HepG2 (cell line): Measurements from ENCODE around the gene IZUMO4. TPM values are rescaled to one million over a fixed set of nuclear protein-coding genes. Genes with fewer than 3 reads are reported as not detected.

Experiments used
- ATAC-seq: fragments of 200-7000 bp; cut with Tn5 transposase; 3 replicates; pipeline ENCODE4 v1.9.1; 2020; ENCODE audit warnings: mild to moderate bottlenecking, moderate library complexity
- BruUV-seq: library from RNA; stranded (reverse); fragments of 400-500 nt; replicated peaks from 2 replicates; lab custom pipeline; 2021; lab: Mats Ljungman, UMichigan
- CTCF ChIA-PET: fragments of 300-600 bp; formaldehyde crosslinking; extraction: SDS; loops from one replicate; lab custom pipeline; 2021; ENCODE audit warnings: low total read pairs, inconsistent platforms, low intra/inter-chr PET ratio; lab: Yijun Ruan, JAX
- POLR2A ChIA-PET: fragments of 350-600 bp; sonication (Branson Sonifier 250); formaldehyde crosslinking; loops from one replicate; lab custom pipeline; 2020; ENCODE audit warnings: antibody characterized with exemption, inconsistent platforms; lab: Yijun Ruan, JAX
- DNase-seq: peaks from one replicate; pipeline ENCODE4 v3.0.0-alpha.2; 2015; ENCODE audit warnings: low spot score
- FAIRE-seq: peaks from 3 replicates; lab custom pipeline; 2011; peaks lifted over from hg19 to GRCh38; lab: Jason Lieb, UNC
- H2AFZ ChIP-seq: one replicate; pipeline ENCODE4 v1.6.1; 2011; ENCODE audit warnings: low read length, inconsistent platforms
- H3K27ac ChIP-seq: fragments of 300-600 bp; 3 replicates; pipeline ENCODE4 v1.8.0; 2011; ENCODE audit warnings: mixed run types, mild to moderate bottlenecking, mixed read lengths, low read length, inconsistent platforms; ENCODE audit not compliant: insufficient read depth; ENCODE audit errors: extremely low read length
- H3K27me3 ChIP-seq, 2 experiments: fragments of 200-600 bp in 1 of 2; 2 replicates in 1 of 2; 3 replicates in 1 of 2; pipeline versions ENCODE4 v1.6.0 to v1.8.0; 2011; ENCODE audit warnings: low read length in 2 of 2, mild to moderate bottlenecking in 2 of 2, moderate library complexity in 2 of 2, inconsistent platforms in 1 of 2; ENCODE audit not compliant: insufficient read depth in 2 of 2, control insufficient read depth in 1 of 2
- H3K36me3 ChIP-seq, 2 experiments: fragments of 200-600 bp in 1 of 2; replicated peaks in 1 of 2; 2 replicates in 1 of 2; 3 replicates in 1 of 2; pipeline versions ENCODE4 v1.5.1 to v1.8.0; 2011; ENCODE audit warnings: low read length in 2 of 2, inconsistent platforms in 1 of 2; ENCODE audit not compliant: insufficient read depth in 2 of 2, control insufficient read depth in 1 of 2
- H3K4me1 ChIP-seq: 2 replicates; pipeline ENCODE4 v1.5.1; 2012; ENCODE audit warnings: low read length, inconsistent platforms; ENCODE audit not compliant: insufficient read depth
- H3K4me2 ChIP-seq: 2 replicates; pipeline ENCODE4 v1.6.0; 2011; ENCODE audit warnings: low read depth, low read length, inconsistent platforms
- H3K4me3 ChIP-seq, 3 experiments: fragments of 200-600 bp in 1 of 3; sonication (generic), shearing (Covaris generic) in 1 of 3; replicated peaks in 1 of 3; 2 replicates each; pipeline ENCODE4 v1.5.1; 2011 to 2016; ENCODE audit warnings: low read length in 3 of 3, inconsistent platforms in 2 of 3, low read depth in 2 of 3, mild to moderate bottlenecking in 2 of 3, control low read depth in 1 of 3, mixed read lengths in 1 of 3; ENCODE audit not compliant: insufficient read depth in 1 of 3
- H3K79me2 ChIP-seq: one replicate; pipeline ENCODE4 v1.6.1; 2011; ENCODE audit warnings: low read length, inconsistent platforms; ENCODE audit not compliant: insufficient read depth
- H3K9ac ChIP-seq: 2 replicates; pipeline ENCODE4 v1.6.0; 2011; ENCODE audit warnings: mild to moderate bottlenecking, low read depth, low read length, inconsistent platforms; ENCODE audit not compliant: insufficient read depth
- H3K9me3 ChIP-seq: 2 replicates; pipeline ENCODE4 v1.5.1; 2012; ENCODE audit warnings: mild to moderate bottlenecking, low read length
- H4K20me1 ChIP-seq: 2 replicates; pipeline ENCODE4 v1.6.0; 2011; ENCODE audit warnings: inconsistent platforms, mild to moderate bottlenecking, low read length, moderate library complexity; ENCODE audit not compliant: insufficient read depth
- AGO2 ChIP-seq: fragments of 200-400 bp; formaldehyde crosslinking; optimal IDR thresholded peaks from 2 replicates; pipeline ENCODE3; 2017; ENCODE audit warnings: mild to moderate bottlenecking, low read depth, low read length, moderate library complexity
- ATF4 ChIP-seq, 2 experiments: fragments of 450-650 bp in 1 of 2; sonication (generic) in 1 of 2; formaldehyde crosslinking; IDR thresholded peaks; 2 replicates each; pipeline versions ENCODE4 v1.5.0 to v1.8.0; 2020 to 2022; ENCODE audit warnings: mild to moderate bottlenecking in 1 of 2, missing genetic modification reagents in 1 of 2
- ZNF30 ChIP-seq: sonication (generic); formaldehyde crosslinking; IDR thresholded peaks from 2 replicates; pipeline ENCODE4 v1.5.0; 2020; ENCODE audit warnings: mild to moderate bottlenecking, missing genetic modification reagents
- ZNF335 ChIP-seq: sonication (generic); formaldehyde crosslinking; IDR thresholded peaks from 2 replicates; pipeline ENCODE4 v1.4.0; 2020; ENCODE audit warnings: missing genetic modification reagents
- ZNF672 ChIP-seq: sonication (generic); formaldehyde crosslinking; IDR thresholded peaks from 2 replicates; pipeline ENCODE4 v1.8.1; 2022; ENCODE audit warnings: missing genetic modification reagents
- WGBS: methylation state at CpG from one replicate; pipeline ENCODE4 v1.1.6; 2017; ENCODE audit warnings: low lambda C conversion rate; 5-methylcytosine and 5-hydroxymethylcytosine counted together
- in situ Hi-C: cut with HindIII; loops from 2 replicates; pipeline ENCODE4 v1.10.0; 2017; ENCODE audit warnings: low pct_unique_long_range_greater_than_20kb; ENCODE audit not compliant: extremely low pct_ligation_motif_present
- intact Hi-C: fragments of 100-400 bp; cut with micrococcal nuclease; formaldehyde crosslinking; loops from one replicate; pipeline ENCODE4 v1.10.0; 2022; ENCODE audit not compliant: unreplicated experiment
- polyA plus RNA-seq, 8 experiments: library from polyadenylated mRNA; depleted of rRNA in 3 of 8; stranded (reverse) in 7 of 8; unstranded in 1 of 8; fragments of >200 nt; fragmentation: Illumina TruSeq in 4 of 8; extraction: Trizol in 4 of 8; gene quantifications; 2 replicates each; pipeline versions ENCODE4 v1.2.1 to v1.2.3, GENCODE V29; 2011 to 2016; ENCODE audit warnings: low read depth in 4 of 8, missing spikeins in 1 of 8, mixed read lengths in 1 of 8; ENCODE audit not compliant: insufficient read depth in 1 of 8
- total RNA-seq, 5 experiments: library from RNA; depleted of rRNA; stranded (reverse); fragments of >200 nt; fragmentation: Illumina TruSeq; extraction: Trizol; gene quantifications; 2 replicates each; pipeline ENCODE4 v1.2.3, GENCODE V29; 2016; ENCODE audit warnings: low read depth in 1 of 5

Gene IZUMO4
- total and polyA plus RNA-seq, 2 of the 13 experiments (the other 11 are each of a cell fraction or from before 2014, with no cell fraction given), result 0.77 to 3.9 TPM

GRCh38 chr19:2115911-2116426 lies 19.3 kb downstream of the IZUMO4 start:
- Histone ChIP-seq H3K79me2 (no peaks in the 10 kb centered on the region), H3K9ac (no peak overlapping the region), H3K4me3 (no peak overlapping the region), H3K27ac (no peak overlapping the region), H3K4me1 (no peaks in the 10 kb centered on the region), H3K9me3 (no peaks in the 10 kb centered on the region), H3K36me3 (peaks cover 56 to 92% of the 10 kb centered on the region in 2 experiments), H3K4me2 (no peak overlapping the region), H2AFZ (no peak overlapping the region), H3K27me3 (no peaks in the 10 kb centered on the region), H4K20me1 (0 out of 2 replicates have a peak, but pooled peaks cover 2% of the 10 kb centered on the region)
- in situ Hi-C loops, result no loop called here
- ChIA-PET CTCF (no interaction called here), POLR2A (no interaction called here)
- intact Hi-C loops, result no loop called here
- BruUV-seq, result no TSS peak
- TF ChIP-seq ZNF30 (CRISPR knock-in tag), result no peak
- TF ChIP-seq ATF4 (CRISPR knock-in tag; IDR thresholded peaks at IDR 0.05), result no peak
- TF ChIP-seq ZNF335 (CRISPR knock-in tag), result no peak
- FAIRE-seq (no peak), DNase-seq (no peak), ATAC-seq (no peak)
- WGBS, result 96% methylated on average over 10 of the region's 24 CpGs

GRCh38 chr19:2116507-2116906 lies 19.8 kb downstream of the IZUMO4 start:
- TF ChIP-seq AGO2, result peak; percentile 23
- TF ChIP-seq ZNF672 (CRISPR knock-in tag), result no peak
- in situ Hi-C loops, result no loop called here
- BruUV-seq, result no TSS peak
- FAIRE-seq, result no peak
- H3K9ac ChIP-seq, result no peak overlapping the region
- no peak overlapping the region for H3K27ac ChIP-seq
- peaks cover 57 to 90% of the 10 kb centered on the region in 2 experiments for H3K36me3 ChIP-seq
- no peaks in the 10 kb centered on the region for H3K79me2 ChIP-seq
- no peak for DNase-seq
- H3K4me1 ChIP-seq, result no peaks in the 10 kb centered on the region
- H3K4me2 ChIP-seq, result no peak overlapping the region
- intact Hi-C loops, result no loop called here
- H3K4me3 ChIP-seq, result no peak overlapping the region
- H4K20me1 ChIP-seq, result 0 out of 2 replicates have a peak, but pooled peaks cover 2% of the 10 kb centered on the region
- 94% methylated on average over 8 of the region's 25 CpGs for WGBS
- H3K27me3 ChIP-seq, result no peaks in the 10 kb centered on the region
- H2AFZ ChIP-seq, result no peak overlapping the region
- ATAC-seq, result no peak
- CTCF ChIA-PET, result no interaction called here
- H3K9me3 ChIP-seq, result no peaks in the 10 kb centered on the region
- POLR2A ChIA-PET, result no interaction called here
